Retinal pigment epithelial cell (primary cell): Measurements from ENCODE around the gene MAFB.

Experiments used
- DNase-seq: peaks from one replicate; pipeline ENCODE4 v3.0.0-alpha.2; 2010; ENCODE audit warnings: low read depth
- H3K4me3 ChIP-seq: 2 replicates; pipeline ENCODE4 v1.5.1; 2011; ENCODE audit warnings: mild to moderate bottlenecking, low read length, control low read depth, moderate library complexity
- CTCF ChIP-seq: conservative IDR thresholded peaks from 2 replicates; pipeline ENCODE4 v1.5.1; 2011; ENCODE audit warnings: low read depth, low read length, control low read depth, inconsistent platforms

MAFB gene

GRCh38 chr20:40714916-40715315 is 25.9 kb upstream of the MAFB start:
- TF ChIP-seq CTCF: no peak
- H3K4me3 ChIP-seq: no peak overlapping the region
- no peak for DNase-seq

GRCh38 chr20:40714109-40714508 is 25.1 kb upstream of the MAFB start:
- DNase-seq: no peak
- no peak for TF ChIP-seq CTCF
- no peak overlapping the region for H3K4me3 ChIP-seq

GRCh38 chr20:40713508-40713907 is 24.5 kb upstream of the MAFB start:
- DNase-seq: no peak
- H3K4me3 ChIP-seq: no peak overlapping the region
- no peak for TF ChIP-seq CTCF

- no peak for TF ChIP-seq CTCF
- H3K4me3 ChIP-seq: no peak overlapping the region
- DNase-seq: no peak
These were observed 22.0 kb upstream of the MAFB start for GRCh38 chr20:40711079-40711478.

DNA sequence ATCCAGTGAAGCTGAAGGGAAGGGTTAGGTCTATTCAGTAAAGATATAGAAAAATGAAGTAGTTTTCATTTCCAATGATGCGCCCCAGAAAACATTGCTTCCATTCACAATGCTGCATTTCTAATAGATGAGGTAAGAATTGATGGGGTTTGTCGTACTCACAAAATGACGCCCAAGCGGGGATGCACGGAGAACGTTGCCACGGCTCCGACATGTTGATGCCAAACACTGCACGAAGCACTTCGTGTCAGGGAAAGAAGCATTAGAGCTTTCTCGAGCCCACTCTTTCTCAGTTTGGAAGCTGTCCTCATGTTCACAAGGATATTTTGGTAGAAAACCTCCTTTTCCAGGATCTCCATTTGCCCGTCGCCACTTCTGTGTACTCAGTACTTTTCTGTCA is 21.6 kb upstream of the MAFB start:
- TF ChIP-seq CTCF: no peak
- H3K4me3 ChIP-seq: no peak overlapping the region
- DNase-seq: no peak

- DNase-seq: no peak
- no peak overlapping the region for H3K4me3 ChIP-seq
- no peak for TF ChIP-seq CTCF
These were observed 18.0 kb upstream of the MAFB start for GRCh38 chr20:40706977-40707582.

DNA sequence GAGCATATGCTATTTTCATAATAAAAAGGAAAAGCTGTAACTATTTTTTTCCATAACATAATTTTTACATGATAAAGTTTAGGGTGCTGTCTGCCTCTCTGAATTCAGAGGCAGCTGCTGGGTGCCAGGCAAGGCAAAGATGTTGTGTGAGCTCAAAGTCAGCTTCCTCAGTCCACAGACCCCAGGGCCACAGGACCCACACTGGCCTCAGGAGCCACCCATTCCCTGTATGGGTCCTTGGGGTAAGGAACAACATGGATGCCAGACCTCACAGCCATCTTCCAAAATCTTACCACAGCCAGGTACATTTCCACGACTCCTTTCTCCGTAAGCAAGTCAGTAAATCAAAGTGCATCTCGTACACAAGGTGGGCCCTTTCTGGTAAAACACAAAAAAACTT is 16.4 kb upstream of the MAFB start:
- H3K4me3 ChIP-seq: no peak overlapping the region
- no peak for DNase-seq
- no peak for TF ChIP-seq CTCF
